ENCODE data around the gene SPEF2. TPM values are rescaled to one million over a fixed set of nuclear protein-coding genes. Genes with fewer than 3 reads are reported as not detected.

SPEF2 gene
- total and polyA plus RNA-seq, 12 donors, result 3.3 to 19.7 (median 7.9) TPM

DNA sequence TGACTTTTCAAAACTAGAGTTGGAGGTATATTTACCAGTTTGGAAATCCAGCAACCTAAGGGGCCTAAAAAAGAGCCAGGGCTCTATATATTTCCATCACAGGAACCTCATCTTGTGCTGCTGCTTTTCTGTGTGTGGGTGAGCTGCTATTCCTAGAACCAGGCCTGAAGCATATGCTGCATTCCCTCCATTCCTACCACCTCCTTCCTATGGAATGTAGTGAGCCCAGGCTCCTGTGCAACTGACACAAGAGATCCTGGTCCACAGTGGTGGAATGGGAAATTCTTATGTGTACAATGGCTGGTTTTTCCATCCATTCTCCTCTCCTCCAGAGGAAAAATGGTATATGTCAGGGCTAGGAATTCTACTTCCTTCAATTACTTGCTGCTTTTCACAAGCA lies 39.1 kb downstream of the SPEF2 start:
- Histone ChIP-seq H3K27me3 (no peaks in the 10 kb centered on the region), H3K9me3 (replicated peaks in 1 of 3) (no peaks in the 10 kb centered on the region), H3K4me1 (replicated peaks in 1 of 2) (no peaks in the 10 kb centered on the region), H3K4me3 (no peak overlapping the region), H3K36me3 (replicated peaks in 1 of 2) (no peaks in the 10 kb centered on the region), H3K27ac (no peak overlapping the region)
- no peak for TF ChIP-seq CTCF (IDR thresholded peaks at IDR 0.05)
- DNase-seq, result no peak
- intact Hi-C loops (cut with DNase I), result no loop called here

GRCh38 chr5:35657877-35658276 lies 40.2 kb downstream of the SPEF2 start:
- H3K4me1 ChIP-seq (replicated peaks in 1 of 2), result no peaks in the 10 kb centered on the region
- H3K36me3 ChIP-seq (replicated peaks in 1 of 2), result no peaks in the 10 kb centered on the region
- intact Hi-C loops (cut with DNase I), result no loop called here
- H3K27ac ChIP-seq, result no peak overlapping the region
- H3K9me3 ChIP-seq (replicated peaks in 1 of 3), result no peaks in the 10 kb centered on the region
- WGBS, 4 donors, result 65 to 74% (median 69%) methylated on average over 2 of the region's 2 CpGs
- no peak for TF ChIP-seq POLR2A (IDR thresholded peaks at IDR 0.05)
- no peak for TF ChIP-seq CTCF (IDR thresholded peaks at IDR 0.05)
- H3K27me3 ChIP-seq, result no peaks in the 10 kb centered on the region
- no peak overlapping the region for H3K4me3 ChIP-seq
- DNase-seq, result no peak

- H3K27me3 ChIP-seq, result no peaks in the 10 kb centered on the region
- intact Hi-C loops (cut with DNase I), result no loop called here
- H3K27ac ChIP-seq, result no peak overlapping the region
- TF ChIP-seq CTCF (IDR thresholded peaks at IDR 0.05) (no peak), POLR2A (IDR thresholded peaks at IDR 0.05) (no peak)
- no peak overlapping the region for H3K4me3 ChIP-seq
- no peaks in the 10 kb centered on the region for H3K36me3 ChIP-seq (replicated peaks in 1 of 2)
- no peak for DNase-seq
- no peaks in the 10 kb centered on the region for H3K4me1 ChIP-seq (replicated peaks in 1 of 2)
- no peaks in the 10 kb centered on the region for H3K9me3 ChIP-seq (replicated peaks in 1 of 3)
Observed at GRCh38 chr5:35659556-35659955, 41.9 kb downstream of the SPEF2 start.

GRCh38 chr5:35660451-35660850 lies 42.8 kb downstream of the SPEF2 start:
- Histone ChIP-seq H3K9me3 (replicated peaks in 1 of 3) (no peaks in the 10 kb centered on the region), H3K36me3 (replicated peaks in 1 of 2) (no peaks in the 10 kb centered on the region), H3K4me3 (no peak overlapping the region), H3K4me1 (replicated peaks in 1 of 2) (no peaks in the 10 kb centered on the region), H3K27me3 (no peaks in the 10 kb centered on the region), H3K27ac (no peak overlapping the region)
- intact Hi-C loops (cut with DNase I), result no loop called here
- no peak for DNase-seq
- TF ChIP-seq CTCF (IDR thresholded peaks at IDR 0.05) (no peak), POLR2A (IDR thresholded peaks at IDR 0.05) (no peak)
- 86 to 97% (median 92%) methylated on average over 1 of the region's 1 CpG for WGBS, 4 donors
